ENCODE data around the gene GARNL3. TPM values are rescaled to one million over a fixed set of nuclear protein-coding genes. Genes with fewer than 3 reads are reported as not detected.

Gene GARNL3
- total and polyA plus RNA-seq, 2 of the 13 experiments (the other 11 are each of a cell fraction or from before 2014, with no cell fraction given), result 3.9 to 11.0 TPM

DNA sequence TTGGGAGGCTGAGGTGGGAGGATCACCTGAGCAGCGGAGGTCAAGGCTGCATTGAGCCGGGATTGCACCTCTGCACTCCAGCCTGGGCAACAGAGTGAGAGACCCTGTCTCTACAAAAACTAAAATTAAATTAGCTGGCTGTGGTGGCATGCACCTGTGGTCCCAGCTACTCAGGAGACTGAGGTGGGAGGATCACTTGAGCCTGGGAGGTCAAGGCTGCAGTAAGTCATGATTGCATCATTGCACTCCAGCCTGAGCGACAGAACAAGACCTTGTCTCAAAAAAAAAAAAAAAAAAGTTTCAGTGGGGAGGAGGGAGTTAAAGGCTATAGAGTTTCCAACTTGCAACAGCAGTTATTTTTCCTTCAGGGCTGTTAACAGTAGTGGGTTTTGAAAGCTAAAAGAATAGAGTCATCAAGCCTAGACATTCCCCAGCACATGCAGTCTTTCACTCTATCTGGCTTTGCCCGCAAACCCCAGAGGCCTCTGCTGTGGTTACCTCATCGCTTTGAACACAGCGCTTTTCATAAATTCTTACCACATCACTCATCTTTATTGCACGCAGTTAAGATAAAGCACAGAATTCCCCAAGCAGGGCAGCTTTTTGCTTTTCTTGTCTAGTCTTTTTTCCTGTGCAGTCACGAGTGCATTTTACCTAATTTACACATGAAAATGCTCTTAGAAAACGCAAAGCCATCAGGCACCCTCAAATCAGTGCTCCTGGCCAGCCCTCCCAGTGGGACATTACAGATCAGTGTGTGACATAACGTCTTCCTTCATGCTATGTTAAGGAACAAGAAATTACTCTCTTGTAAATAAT is 123.7 kb downstream of the GARNL3 start (continued):
- peak in 1 of 2 experiments; percentile 89; a peak in 2 of 4 replicates for TF ChIP-seq ATF4 (CRISPR knock-in tag; IDR thresholded peaks at IDR 0.05)
- 0 out of 2 replicates have a peak, but pooled peaks have one; percentile 20 for TF ChIP-seq FOXO1 (CRISPR knock-in tag; IDR thresholded peaks at IDR 0.05)
- TF ChIP-seq ZNF891 (CRISPR knock-in tag; IDR thresholded peaks at IDR 0.05), result no peak
- TF ChIP-seq, protein P1, sequence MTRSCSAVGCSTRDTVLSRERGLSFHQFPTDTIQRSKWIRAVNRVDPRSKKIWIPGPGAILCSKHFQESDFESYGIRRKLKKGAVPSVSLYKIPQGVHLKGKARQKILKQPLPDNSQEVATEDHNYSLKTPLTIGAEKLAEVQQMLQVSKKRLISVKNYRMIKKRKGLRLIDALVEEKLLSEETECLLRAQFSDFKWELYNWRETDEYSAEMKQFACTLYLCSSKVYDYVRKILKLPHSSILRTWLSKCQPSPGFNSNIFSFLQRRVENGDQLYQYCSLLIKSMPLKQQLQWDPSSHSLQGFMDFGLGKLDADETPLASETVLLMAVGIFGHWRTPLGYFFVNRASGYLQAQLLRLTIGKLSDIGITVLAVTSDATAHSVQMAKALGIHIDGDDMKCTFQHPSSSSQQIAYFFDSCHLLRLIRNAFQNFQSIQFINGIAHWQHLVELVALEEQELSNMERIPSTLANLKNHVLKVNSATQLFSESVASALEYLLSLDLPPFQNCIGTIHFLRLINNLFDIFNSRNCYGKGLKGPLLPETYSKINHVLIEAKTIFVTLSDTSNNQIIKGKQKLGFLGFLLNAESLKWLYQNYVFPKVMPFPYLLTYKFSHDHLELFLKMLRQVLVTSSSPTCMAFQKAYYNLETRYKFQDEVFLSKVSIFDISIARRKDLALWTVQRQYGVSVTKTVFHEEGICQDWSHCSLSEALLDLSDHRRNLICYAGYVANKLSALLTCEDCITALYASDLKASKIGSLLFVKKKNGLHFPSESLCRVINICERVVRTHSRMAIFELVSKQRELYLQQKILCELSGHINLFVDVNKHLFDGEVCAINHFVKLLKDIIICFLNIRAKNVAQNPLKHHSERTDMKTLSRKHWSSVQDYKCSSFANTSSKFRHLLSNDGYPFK (CRISPR knock-in tag; IDR thresholded peaks at IDR 0.05; ENCODE audit: borderline replicate concordance), result no peak
- TF ChIP-seq, protein P2, sequence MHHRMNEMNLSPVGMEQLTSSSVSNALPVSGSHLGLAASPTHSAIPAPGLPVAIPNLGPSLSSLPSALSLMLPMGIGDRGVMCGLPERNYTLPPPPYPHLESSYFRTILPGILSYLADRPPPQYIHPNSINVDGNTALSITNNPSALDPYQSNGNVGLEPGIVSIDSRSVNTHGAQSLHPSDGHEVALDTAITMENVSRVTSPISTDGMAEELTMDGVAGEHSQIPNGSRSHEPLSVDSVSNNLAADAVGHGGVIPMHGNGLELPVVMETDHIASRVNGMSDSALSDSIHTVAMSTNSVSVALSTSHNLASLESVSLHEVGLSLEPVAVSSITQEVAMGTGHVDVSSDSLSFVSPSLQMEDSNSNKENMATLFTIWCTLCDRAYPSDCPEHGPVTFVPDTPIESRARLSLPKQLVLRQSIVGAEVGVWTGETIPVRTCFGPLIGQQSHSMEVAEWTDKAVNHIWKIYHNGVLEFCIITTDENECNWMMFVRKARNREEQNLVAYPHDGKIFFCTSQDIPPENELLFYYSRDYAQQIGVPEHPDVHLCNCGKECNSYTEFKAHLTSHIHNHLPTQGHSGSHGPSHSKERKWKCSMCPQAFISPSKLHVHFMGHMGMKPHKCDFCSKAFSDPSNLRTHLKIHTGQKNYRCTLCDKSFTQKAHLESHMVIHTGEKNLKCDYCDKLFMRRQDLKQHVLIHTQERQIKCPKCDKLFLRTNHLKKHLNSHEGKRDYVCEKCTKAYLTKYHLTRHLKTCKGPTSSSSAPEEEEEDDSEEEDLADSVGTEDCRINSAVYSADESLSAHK (CRISPR knock-in tag; IDR thresholded peaks at IDR 0.05; ENCODE audit: borderline replicate concordance), result no peak
- TF ChIP-seq BCLAF1 (IDR thresholded peaks at IDR 0.05), result no peak
- TF ChIP-seq ZNF362 (CRISPR knock-in tag; IDR thresholded peaks at IDR 0.05; ENCODE audit: borderline replicate concordance), result peak; percentile 93
- peak; percentile 72; the same call in 1 of the 2 replicates for TF ChIP-seq IKZF5 (CRISPR knock-in tag; IDR thresholded peaks at IDR 0.05)
- TF ChIP-seq ETV5 (CRISPR knock-in tag; IDR thresholded peaks at IDR 0.05; ENCODE audit: borderline replicate concordance), result 0 out of 2 replicates have a peak, but pooled peaks have one; percentile 6
- TF ChIP-seq ASH2L (IDR thresholded peaks at IDR 0.05; ENCODE audit: insufficient read length, low read depth, low read length), result peak; percentile 80
- peak; percentile 64; the same call in 1 of the 2 replicates for TF ChIP-seq SOX5 (CRISPR knock-in tag; IDR thresholded peaks at IDR 0.05; ENCODE audit: borderline replicate concordance)
- peak; percentile 46; the same call in 1 of the 2 replicates for TF ChIP-seq MED1 (CRISPR knock-in tag; IDR thresholded peaks at IDR 0.05)
- peak; percentile 38; the same call in 1 of the 2 replicates for TF ChIP-seq FOXA3 (CRISPR knock-in tag; IDR thresholded peaks at IDR 0.05)
- no peak; the same call in 1 of the 2 replicates for TF ChIP-seq HOXA3 (CRISPR knock-in tag; IDR thresholded peaks at IDR 0.05)
- TF ChIP-seq ATF1 (CRISPR knock-in tag; IDR thresholded peaks at IDR 0.05), result peak; percentile 67
- peak; percentile 54; the same call in 1 of the 2 replicates for TF ChIP-seq NR2F2 (IDR thresholded peaks at IDR 0.05; ENCODE audit: borderline replicate concordance, low read depth)
